Brain pericyte (primary cell): ENCODE measurements around the gene RAB3A.
"Not testable (repeated sequence)": the region's sequence is repeated elsewhere in the genome, so short reads cannot be mapped to it uniquely, and the experiment has no call there.

Source experiments
- DNase-seq: peaks from one replicate; pipeline ENCODE4 v3.0.0-alpha.2; 2012; ENCODE audit warnings: low read depth, low spot score

The RAB3A gene

DNA sequence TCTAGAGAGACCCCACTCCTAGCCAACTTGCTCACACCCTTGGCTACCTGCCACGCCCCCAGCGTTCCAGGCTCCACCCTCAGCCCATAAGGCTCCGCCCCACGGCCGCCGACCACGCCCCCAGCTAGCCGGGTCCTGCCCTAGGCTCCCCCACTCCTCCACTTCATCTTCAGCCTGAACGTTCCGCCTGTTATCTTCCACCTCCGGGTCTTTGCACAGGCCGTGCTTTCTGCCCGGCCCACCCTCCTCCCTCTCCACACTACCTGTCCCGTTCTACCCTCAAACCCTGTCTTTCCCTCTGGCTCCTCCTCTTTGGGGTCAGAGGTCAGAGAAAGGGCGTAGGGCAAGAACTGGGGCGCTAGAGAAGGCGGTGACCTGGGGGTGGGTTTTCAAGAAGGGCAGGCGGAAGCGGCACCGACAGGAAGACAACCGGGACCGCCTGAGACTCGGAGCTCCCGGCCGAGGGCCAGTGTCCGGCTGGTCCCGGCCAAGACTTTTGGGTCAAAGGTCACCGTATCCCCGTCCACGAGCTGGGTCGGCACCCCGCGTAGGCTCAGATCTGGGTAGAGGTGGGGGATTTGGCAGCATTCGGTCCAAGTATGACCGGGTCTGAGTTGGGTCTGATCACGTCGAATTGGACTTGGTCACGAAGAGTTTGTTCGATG, 20.1 kb upstream of the RAB3A start:
- DNase-seq, result no peak

DNA sequence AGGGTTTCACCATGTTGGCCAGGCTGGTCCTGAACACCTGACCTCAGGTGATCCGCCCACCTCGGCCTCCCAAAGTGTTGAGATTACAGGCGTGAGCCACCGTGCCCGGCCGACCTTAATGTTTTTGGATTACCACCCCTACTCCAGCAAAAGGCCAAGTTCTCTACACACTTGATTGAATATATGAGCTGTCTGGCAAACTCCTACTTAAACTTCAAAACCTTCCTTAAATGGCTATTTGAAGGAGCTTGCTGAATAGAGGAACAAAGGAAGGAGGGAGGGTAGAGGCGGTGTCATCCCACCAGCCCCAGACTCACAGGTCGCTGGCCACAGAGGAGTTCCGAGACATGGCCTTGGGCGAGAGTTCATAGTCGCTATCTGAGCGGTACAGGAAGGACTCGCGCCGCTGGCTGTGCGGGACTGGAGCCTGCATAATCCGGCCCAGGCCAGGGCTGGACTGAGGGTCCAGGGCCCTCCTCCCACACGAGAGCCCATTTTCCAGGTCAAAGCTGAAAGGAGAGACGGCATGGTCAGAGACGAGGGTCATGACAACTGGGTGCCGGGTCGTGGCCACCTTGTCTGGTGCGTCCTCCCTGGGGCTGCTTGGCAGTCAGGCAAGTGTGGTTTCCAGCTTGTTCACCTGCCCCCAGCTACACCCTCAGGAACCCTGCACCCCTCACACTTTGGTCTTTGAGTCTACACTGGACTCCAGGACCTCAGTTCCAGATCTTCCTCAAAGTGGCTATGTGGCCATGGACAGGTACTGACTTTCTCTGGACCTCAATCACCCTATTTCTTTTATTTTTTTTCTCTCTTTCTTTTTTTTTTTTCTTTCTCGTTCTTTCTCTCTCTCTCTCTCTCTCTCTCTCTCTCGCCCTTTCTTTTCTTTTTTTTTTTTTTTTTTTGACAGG, 18.2 kb upstream of the RAB3A start:
- DNase-seq, result no peak

DNA sequence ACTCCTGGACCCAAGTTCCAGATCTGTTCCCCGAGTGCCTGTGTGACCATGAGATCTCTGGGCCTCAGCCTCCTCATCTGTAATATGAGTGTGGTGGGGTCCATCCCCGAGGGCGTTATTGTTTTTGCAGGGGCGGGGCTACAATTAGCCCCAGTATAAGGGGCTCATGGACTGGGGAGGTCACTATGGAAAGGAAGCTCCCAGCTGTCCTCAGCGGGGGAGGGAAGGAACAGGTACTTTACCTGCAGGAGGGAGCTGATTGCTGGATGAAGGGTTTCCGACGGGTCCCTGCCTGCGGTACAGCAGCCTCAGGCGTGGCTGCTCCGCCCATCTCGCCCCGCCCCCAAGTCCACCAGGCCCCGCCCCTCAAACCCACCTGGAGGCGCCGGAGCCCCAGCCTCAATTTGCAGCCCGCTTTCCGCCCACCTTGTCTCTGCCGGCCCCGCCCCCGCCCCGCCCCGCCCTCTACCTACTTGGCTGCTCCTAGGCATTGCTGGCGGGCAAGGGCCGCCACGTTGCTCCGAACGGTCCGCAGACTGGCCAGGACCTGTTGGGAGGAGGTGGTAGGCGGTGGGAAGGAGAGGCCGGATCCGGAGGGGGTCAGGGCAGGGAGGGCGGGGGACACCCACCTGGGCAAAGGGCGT, 16.9 kb upstream of the RAB3A start:
- DNase-seq, result no peak

DNA sequence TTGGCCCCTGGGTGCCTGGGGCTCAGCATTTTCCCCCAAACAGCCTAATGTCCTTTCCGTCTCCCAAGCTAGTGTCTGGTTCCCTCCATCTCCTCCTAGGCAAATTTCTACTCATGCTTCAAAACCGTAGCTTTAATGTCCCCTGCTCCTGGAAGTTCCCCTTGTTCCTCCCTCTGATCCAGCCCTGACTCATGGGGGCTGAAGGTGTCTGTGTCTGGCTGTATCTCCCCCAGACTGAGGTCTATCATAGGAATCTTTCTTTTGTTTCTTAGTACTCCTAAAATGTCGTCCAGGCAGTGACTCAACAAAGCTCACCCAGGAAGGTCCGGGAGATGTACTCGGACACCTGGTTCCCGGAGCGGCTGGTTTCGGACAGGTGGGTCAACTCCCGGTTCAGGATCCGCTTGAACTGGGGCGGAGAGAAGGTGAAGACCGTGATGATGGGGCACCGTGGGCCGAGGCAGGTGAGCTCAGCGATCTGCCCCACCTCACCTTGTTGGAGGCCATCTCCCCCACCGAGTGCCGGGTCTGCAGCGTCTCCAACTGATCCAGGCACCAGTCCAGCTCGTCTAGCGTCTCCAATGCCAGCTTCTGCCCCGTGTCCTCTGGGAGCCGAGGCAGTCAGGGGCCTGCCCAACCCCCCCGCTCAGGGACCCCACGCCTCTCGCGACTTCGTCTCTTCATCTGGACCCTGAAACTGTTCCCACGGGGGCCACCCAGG, 16.2 kb upstream of the RAB3A start:
- no peak for DNase-seq

DNA sequence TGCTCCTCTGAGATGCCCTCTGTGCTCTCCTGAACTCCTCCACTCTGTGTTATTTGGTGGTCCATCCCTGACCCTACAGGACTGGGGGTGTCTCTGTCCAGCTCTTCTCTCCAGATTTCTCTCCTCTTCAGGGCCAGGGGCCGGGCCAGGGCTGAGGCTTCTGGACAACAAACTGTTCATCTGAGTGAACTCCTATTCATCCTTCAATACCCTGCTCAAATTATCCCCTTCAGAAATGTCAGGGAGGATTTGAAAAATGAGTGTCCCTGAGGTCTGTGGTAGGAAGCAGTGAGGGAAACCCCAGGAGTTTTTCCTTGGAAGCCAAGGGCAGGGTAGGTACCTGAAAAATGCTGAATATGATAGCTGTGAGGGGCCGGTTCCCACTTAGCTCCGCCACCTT, 14.8 kb upstream of the RAB3A start:
- DNase-seq, result no peak

DNA sequence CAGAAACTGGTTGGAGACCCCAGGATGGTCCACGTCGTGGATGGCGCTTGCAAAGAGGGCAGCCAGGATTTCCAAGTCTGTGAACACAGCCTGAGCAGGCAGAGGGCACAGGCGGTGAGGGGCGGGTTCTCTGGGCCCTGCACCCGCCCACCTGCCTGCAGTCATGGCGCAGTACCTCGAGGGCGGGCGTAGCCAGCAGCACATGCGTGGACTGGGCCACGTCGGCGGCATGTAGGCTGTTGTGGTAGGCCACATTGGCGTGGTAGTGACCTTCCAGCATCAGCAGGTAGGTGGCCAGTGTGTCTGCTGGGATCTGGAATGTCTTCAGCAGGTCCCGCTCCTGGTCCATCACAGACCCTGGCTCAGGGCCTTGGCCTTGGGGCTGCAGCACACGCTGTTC, 14.3 kb upstream of the RAB3A start:
- DNase-seq, result no peak

DNA sequence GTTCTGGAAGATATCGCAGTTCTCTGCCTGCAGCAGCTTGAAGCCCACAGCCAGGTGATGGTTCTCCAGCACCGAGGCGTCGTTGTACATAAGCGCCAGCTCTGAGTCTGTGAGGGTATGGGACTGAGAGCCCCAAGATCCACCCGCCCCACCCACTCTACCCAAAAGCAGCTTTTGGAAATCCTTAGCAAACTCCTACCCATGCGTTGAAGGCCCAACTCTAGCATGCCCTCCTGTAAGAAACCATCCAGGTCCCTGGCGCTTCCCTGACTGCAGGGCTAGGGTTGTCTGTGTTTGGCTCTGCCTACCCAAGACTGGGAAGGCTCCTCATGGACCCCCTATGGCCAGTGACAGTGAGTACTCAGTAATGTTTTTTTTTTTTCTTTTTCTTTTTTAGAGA, 12.9 kb upstream of the RAB3A start:
- DNase-seq, result no peak

DNA sequence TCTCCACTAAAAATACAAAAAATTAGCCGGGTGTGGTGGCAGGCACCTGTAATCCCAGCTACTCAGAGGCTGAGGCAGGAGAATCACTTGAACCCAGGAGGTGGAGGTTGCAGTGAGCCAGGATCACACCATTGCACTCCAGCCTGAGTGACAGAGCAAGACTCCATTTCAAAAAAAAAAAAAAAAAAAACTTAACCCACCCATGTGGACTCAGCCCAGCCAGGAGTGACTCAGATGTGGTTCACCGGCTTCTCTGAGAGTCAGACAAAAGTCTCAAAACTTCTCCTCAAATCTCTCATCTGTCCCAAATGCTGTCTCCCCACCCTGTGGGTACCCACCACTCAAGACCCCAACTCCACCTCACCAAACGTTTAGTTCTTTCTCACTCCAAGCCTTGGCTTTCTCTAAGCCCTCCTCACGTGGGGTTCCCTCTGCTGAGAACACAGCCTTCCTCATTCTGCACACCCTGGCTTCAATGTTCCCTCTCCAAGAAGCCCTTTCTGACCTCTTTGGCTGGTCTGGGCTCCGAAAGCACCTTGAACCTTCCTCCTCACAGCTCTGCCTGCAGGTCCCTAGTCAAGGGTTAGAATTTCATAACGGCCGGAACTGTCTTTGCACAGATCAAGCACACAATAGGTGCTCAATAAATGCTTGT, 11.1 kb upstream of the RAB3A start:
- no peak for DNase-seq

DNA sequence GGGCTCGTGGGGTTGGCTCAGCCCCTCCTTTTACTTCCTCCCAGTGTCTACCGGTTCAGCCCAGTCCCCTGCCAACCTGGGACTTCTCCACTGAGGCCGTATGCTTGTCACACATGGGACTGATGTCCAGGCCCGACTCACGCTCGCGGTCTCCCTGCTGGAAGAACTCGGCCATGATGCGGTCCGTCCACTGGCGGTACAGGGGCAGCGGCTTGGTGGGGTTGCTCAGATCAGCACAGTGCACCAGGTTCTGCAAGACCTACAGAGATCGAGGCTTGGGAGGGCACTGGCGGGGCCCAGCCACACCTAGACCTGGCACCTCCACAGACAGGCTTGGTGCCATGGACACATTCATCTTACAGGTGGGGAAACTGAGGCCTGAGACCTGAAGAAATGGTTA, 7.8 kb upstream of the RAB3A start:
- DNase-seq, result no peak

DNA sequence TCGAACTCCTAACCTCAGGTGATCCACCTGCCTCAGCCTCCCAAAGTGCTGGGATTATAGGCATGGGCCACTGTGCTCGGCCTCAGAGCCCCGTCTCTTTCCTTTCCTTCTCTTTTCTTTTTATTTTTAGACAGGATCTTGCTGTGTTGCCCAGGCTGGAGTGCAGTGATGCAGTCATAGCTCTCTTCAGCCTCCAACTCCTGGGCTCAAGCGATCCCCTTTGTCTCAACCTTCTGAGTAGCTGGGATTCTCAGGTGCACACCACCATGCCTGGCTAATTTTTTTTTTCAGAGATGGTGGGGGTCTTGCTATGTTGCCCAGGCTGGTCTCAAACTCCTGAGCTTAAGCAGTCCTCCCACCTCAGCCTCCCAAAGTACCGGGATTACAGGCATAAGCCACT, 6.1 kb upstream of the RAB3A start:
- DNase-seq, result not testable (repeated sequence)

DNA sequence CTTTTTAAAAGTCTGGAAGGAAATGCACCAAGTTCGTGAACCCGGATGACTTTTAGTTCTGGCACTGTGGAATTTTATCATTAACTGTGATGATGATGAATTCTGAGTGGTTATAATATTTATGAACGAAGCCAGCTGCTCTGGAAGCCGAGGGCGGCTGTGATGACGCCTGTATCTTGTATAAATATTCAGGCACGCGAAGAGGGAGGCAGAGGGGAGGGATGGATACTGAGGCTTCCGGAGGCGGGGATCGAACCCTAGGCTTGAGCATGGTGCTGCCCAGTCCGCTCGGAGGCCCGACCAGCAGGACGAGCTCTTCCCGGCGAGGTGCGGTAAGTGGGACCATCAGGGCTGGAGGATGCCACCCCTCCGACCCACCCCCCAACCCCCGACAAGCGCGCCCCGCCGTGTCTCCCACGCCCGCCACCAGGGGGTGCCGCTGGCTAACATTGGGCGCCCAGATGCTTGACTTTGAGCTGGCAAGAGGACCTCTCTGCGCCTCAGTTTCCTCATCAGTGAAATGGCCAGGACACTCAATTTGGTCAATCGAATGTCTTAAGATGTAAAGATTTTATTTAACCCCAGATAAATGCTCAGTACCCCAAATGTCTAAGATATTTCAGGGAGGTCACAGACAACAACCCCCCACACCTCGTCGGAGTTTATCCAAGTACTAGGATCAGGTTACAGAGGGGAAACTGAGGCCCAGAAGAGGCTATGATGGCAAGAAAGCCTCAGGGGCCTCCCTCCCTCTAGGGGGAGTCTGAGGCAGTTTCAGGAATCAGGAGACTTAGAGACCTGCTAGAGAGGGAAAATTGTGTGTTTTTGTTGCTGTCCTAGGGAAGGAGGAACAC, 4.5 kb upstream of the RAB3A start:
- DNase-seq, result no peak

DNA sequence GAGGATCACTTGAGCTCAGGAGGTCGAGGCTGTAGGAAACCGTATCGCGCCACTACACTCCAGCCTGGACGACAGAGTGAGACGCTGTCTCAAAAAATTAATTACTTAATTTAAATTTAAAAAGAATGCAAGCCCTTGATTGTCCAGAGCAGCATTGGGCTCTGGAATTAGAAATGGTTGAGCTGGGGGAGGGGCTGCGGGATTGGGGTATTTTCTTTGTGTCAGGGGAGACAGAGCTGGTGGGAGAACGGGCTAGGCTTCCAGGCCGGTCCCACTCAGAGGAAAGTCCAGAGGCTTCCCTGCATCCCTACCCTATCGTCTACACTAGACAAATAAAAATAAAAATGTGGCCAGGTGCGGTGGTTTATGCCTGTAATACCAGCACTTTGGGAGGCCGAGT, 2.2 kb upstream of the RAB3A start:
- DNase-seq, result no peak

DNA sequence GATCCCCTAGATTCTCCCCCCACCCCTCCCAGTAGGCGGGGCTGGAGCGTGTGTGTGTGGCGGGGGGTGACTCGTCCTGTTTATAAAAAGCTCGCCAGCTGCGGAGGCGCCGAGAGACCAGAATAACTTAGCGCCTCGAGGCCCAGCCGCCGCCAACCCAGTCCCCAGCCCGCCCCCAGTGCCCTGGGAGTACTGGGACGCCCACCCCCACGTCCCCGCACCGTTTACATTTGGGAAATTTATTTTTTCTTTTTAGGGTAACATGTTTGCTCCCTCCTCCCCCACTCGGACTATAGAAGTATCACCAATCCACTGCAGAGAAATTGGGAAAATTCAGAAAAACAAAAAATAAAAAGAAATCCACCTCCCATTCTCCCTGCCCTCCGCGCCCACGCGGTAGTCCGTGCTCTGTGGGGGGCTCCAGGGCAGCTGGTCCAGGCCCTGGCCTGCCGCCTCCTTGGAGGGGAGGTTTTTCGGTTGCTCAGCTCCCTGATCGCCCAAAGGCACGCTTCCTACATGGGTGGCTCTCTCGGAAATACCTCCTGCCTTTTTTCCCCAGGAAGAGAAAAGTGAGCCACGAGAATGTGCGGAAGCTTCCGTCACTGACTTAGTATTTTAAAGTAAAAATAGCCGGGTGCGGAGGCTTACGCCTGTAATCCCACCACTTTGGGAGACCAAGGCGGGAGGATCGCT, 1.5 kb upstream of the RAB3A start:
- no peak for DNase-seq

DNA sequence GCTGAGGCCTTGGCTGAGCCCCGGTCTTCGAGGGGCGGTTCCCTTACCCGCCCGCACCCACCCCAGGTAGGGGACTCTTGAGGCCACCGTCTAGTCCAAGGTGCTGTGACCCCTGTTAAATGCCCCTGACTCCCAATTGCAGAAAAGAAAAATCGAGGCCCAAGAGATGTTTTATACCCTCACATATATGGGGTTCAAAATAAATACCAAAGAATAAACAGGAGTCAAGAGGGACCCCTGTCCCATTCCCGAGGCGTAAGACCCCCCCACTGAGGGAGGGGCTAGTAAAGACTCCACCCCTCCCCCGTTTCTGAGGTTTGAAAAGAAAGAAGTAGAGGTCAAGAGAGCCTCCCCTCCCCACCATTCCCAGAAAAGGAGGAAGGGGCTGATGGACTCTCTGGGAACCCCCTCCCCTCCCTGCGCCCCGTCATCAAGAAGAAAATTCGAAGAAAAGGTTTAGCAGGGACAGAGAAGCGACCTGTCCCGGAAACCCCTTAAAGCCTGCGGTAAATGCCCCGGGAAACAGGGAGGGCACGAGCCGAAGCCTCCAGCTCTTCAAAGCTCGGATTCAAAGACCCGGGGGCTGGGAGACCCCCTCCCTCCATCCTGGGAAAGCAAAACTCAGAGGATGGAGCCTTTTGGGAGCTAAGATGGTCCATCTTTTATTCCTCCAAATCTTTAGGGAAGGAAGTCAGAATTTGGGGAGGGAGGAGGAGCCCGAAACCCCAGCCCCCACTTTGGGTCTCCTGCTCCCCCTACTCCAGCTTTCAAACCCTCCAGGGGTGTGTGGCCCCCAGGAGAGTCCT, 755 bp upstream of the RAB3A start:
- no peak for DNase-seq

DNA sequence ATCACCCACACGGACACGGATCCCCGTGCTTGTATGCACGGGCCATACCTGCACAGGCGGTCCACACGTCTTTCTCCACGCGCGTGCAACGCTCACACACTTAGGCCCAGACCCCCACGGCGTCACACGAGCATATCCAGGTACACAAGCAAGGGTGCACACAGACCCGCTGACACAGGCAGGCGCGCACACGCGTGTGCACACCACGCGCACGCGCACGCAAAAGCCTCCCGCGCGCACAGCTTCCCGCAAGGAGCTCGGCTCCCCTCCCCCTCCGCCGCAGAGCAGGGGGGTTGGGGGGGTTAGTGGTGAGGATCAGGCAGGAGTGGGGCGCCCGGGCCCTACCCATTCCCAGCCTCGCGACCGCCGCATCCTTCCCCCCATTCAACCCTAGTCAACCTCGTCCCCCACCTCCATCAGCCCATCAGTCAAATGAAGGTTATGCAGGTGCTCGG, 407 bp downstream of the RAB3A start:
- no peak for DNase-seq

DNA sequence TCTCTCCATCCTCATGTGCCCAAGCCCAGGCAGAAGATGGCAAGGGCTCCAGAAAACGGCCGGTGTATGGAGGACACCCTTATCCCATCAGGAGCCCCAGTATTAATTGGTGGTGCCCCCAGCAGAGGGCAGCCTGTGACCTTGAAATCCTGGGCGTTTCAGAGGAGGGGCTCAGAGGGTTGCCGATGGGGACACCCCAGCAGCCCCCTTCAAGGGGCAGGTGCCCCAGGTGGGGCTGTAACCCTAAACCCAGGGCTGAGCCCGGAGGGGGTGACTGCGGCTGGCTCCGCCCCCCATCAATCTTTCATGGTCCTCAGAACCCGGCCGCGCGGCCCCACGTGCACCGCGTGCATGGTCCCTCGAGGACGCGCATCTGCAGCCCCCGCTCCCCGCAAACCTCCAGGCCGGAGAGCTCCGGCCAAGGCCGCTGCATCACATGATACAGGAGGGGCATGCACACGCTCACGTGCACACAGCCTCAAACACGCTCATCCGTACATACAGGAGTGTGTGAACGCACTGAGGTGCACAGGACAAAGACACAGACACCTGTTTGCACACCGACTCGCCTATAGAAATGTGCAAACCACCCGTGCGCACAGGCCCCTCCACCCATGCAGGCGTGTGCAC, 949 bp downstream of the RAB3A start:
- no peak for DNase-seq

DNA sequence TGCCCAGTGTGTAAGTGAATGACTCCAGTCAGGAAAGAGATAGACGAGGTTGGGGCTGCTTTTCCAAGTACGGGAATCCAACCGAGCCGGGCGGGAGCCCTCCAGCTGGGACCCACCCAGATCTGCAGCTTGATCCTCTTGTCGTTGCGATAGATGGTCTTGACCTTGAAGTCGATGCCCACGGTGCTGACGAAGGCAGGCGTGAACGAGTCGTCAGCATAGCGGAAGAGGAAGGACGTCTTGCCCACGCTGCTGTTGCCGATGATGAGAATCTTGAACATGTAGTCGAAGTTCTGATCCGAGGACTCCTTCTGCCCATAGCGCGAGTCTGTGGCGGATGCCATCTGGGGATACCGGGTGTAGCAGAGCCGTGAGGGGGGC, 1.5 kb downstream of the RAB3A start:
- no peak for DNase-seq

DNA sequence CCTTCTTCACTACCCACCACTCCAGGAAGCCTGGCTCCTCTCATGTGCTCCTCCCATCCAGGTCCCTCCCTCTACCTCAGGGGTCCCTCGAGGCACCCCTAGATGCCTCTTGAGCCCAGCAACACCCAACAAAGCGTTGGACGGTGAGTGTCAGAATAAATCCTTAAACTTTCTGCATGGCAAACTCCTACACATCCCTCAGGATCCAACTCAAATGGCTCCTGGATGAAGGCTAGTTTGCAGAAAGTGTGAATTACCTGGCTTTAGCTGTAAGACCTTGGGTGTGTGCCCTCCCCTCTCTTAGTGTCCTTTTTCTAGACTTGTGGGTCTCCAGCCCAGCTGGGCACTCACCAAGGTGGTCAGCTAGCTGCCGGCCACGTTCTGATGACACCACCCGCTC, 5.5 kb downstream of the RAB3A start:
- no peak for DNase-seq

DNA sequence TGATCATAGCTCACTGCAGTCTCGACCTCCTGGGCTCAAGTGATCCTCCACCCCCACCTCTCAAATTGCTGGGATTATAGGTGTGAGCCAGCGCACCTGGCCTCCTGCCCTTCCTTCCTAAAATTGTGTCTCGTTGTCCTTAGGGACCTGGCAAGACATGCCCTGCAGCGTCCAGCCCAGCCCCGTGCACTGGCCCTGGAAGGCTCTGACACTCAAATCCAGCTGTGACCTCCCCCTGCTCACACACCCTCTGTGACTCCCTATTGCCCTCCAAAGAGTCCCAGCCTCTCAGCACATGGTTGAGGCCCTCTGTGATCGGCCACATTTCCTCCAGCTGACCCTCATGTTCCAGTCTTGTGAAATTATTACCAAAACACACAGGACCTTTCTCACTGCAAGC, 5.9 kb downstream of the RAB3A start:
- DNase-seq, result no peak
